Mesodermal cell (in vitro differentiated cells): Measurements from ENCODE around the gene EPB41.
"Not testable (repeated sequence)": the region's sequence is repeated elsewhere in the genome, so short reads cannot be mapped to it uniquely, and the experiment has no call there.

Experiments used
- H3K27ac ChIP-seq: 2 replicates; pipeline ENCODE4 v1.7.0; 2013; ENCODE audit warnings: mild to moderate bottlenecking, low read depth, low read length, moderate library complexity; ENCODE audit not compliant: severe bottlenecking
- H3K36me3 ChIP-seq: 2 replicates; pipeline ENCODE4 v1.7.1; 2013; ENCODE audit warnings: mild to moderate bottlenecking, low read length, moderate library complexity; ENCODE audit not compliant: control insufficient read depth, insufficient read depth
- H3K4me1 ChIP-seq: one replicate; pipeline ENCODE4 v1.7.1; 2013; ENCODE audit warnings: mild to moderate bottlenecking, low read length; ENCODE audit not compliant: insufficient read depth, control insufficient read depth, poor library complexity, severe bottlenecking
- H3K4me3 ChIP-seq: 2 replicates; pipeline ENCODE4 v1.7.0; 2013; ENCODE audit warnings: low read length, control low read depth, mild to moderate bottlenecking; ENCODE audit not compliant: insufficient read depth, poor library complexity, severe bottlenecking; ENCODE audit errors: extremely low read depth
- H3K9me3 ChIP-seq: 2 replicates; pipeline ENCODE4 v1.7.1; 2013; ENCODE audit warnings: mild to moderate bottlenecking, low read length, moderate library complexity; ENCODE audit not compliant: control insufficient read depth
- WGBS, 2 experiments: methylation state at CpG; one replicate each; pipeline ENCODE4 v1.1.5; 2013; ENCODE audit warnings: missing lambda C conversion rate in 2 of 2; ENCODE audit not compliant: insufficient coverage in 2 of 2; 5-methylcytosine and 5-hydroxymethylcytosine counted together

EPB41 gene

DNA sequence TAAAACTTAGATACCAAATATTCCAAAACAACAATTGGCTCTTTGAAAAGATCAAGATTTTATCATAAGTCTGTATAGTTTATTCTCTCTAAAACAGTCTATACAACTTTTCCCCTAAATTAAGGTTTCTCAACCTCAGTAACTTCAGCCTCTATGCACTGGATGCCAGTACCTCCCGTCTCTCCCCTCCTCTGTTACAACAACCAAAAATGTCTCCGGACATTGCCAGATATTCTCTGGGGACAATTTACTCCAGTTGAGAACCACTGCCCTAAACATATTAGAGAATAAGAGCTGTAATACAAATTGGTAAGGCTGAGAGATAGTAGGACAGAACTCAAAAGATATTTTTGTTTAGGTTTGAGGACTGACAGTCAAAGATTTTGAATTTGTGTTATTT is 137.7 kb downstream of the EPB41 start:
- no peak overlapping the region for H3K27ac ChIP-seq
- 80% methylated on average over 1 of the region's 2 CpGs; no CpG with 5 or more reads in 1 of the 2 experiments for WGBS, 2 experiments
- no peaks in the 10 kb centered on the region for H3K36me3 ChIP-seq
- no peak overlapping the region for H3K4me3 ChIP-seq
- H3K9me3 ChIP-seq: no peaks in the 10 kb centered on the region
- H3K4me1 ChIP-seq: no peaks in the 10 kb centered on the region

DNA sequence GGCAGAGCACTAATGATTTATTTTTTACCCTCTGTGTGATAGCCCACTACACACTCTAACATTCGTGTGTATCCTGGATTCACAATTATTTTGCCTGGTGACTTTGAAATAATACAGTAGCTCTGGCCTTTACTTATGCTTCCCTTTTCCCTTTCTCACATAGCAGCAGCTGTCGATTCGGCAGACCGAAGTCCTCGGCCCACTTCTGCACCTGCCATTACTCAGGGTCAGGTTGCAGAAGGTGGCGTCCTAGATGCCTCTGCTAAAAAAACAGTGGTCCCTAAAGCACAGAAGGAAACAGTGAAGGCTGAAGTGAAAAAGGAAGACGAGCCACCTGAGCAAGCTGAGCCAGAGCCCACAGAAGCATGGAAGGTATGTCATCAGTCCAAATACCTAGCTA is 138.6 kb downstream of the EPB41 start:
- no peak overlapping the region for H3K4me3 ChIP-seq

DNA sequence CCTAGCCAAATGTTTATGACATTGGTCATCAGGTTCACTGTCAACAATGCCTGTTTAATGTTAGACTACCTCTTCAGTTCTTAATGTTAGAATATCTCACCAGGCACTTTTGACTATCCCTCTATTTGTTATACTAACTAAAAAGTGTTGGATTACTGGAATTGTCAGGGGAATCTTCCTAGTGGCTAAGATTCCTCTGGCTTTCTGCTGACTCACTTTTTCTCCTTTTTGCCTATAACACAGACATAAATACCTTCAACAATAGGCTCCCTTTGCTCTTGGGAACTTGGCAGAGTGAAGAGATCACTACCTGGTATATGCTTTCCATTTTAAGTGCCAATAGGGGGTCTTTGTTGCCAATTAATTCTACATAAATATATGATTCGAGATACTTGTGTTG is 140.8 kb downstream of the EPB41 start:
- WGBS, 2 experiments: no CpG with 5 or more reads among the region's 1 CpG
- no peaks in the 10 kb centered on the region for H3K4me1 ChIP-seq
- peaks cover 4% of the 10 kb centered on the region for H3K36me3 ChIP-seq
- H3K9me3 ChIP-seq: no peaks in the 10 kb centered on the region
- no peak overlapping the region for H3K4me3 ChIP-seq
- no peak overlapping the region for H3K27ac ChIP-seq

More for the DNA sequence above, 138.6 kb downstream of the EPB41 start:
- WGBS, 2 experiments: 91 to 98% methylated on average over 5 to 6 of the region's 7 CpGs
- no peak overlapping the region for H3K27ac ChIP-seq
- H3K4me1 ChIP-seq: no peaks in the 10 kb centered on the region
- no peaks in the 10 kb centered on the region for H3K9me3 ChIP-seq
- H3K36me3 ChIP-seq: no peaks in the 10 kb centered on the region

DNA sequence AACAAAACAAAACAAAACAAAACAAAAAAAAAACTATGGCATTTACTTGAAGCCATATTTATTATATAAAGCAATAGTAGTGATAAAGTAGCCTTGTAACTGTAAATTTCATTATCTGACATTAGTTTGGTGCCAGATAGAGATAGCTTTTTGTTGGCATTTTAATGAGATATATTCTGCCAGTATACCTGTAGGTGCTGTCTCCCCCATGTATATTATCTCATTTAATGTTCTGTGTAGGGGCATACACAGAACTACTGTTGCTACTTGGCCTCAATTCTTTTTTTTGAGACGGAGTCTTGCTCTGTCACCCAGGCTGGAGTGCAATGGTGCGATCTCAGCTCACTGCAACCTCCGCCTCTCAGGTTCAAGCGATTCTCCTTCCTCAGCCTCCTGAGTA is 141.9 kb downstream of the EPB41 start:
- Histone ChIP-seq H3K4me3 (no peak overlapping the region), H3K4me1 (no peaks in the 10 kb centered on the region), H3K36me3 (peaks cover 4% of the 10 kb centered on the region), H3K9me3 (no peaks in the 10 kb centered on the region), H3K27ac (no peak overlapping the region)
- 100% methylated on average over 3 of the region's 4 CpGs; no CpG with 5 or more reads in 1 of the 2 experiments for whole genome bisulfite sequencing, 2 experiments

DNA sequence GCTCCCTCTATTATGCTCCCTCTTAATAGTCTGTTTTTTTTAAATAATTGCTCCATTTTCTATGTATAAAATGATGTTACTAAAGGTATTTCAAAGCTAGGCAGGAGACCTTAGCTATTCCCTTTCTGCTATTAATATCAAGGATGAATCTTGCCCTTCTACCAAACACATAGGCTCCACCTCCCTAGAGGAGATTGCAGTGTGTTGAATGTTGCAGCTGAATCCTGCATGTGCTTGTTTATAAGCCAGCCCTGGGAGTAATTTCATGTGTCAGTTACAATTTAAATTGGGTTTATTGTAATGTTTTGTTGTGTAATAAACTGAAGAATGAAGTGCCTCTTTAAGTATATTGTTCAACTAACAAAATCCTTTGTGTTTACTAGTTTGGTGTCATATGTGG is 143.3 kb downstream of the EPB41 start:
- Histone ChIP-seq H3K4me3 (no peak overlapping the region), H3K9me3 (no peaks in the 10 kb centered on the region), H3K4me1 (no peaks in the 10 kb centered on the region), H3K27ac (no peak overlapping the region), H3K36me3 (peaks cover 4% of the 10 kb centered on the region)

DNA sequence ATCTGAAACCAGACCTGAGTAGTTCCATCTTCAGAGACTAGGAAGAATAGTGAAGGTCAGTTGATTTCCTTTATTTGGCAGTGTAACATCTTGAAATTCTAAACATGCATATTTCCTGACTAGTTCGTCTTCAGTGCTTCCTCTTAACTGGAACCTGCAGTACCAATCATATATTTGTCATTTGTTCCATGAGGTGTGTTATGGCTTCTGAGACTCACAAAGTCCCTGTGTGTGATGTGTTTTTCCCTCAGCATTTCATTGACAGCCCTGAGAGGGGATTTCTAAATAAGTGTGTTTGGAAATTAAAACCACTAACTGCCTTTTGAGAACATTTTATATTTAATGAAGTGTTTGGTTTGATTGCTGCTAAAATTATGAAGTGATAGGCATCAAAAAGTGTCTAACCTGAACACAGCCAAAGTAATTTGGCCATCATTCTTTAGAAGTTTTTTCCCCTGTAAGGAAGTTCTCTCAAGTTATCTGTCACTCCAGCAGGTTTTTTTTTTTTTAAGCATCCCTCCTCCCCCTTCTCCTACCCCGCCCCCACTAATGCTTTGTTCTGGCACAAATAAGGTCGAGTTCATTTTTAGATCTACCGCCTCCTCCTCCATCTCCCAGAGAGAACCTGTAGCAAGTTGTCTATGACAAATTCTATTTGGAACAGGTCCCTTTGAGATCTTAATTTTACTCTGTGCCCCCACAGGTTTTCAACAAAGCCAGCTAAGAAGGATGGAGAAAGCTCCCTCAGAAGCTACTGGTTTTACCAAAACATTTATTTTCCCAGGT is 148.0 kb downstream of the EPB41 start:
- H3K36me3 ChIP-seq: peaks cover 4% of the 10 kb centered on the region
- H3K27ac ChIP-seq: no peak overlapping the region
- WGBS, 2 experiments: 80% methylated on average over 1 of the region's 4 CpGs; no CpG with 5 or more reads in 1 of the 2 experiments
- no peaks in the 10 kb centered on the region for H3K9me3 ChIP-seq
- H3K4me3 ChIP-seq: no peak overlapping the region
- no peaks in the 10 kb centered on the region for H3K4me1 ChIP-seq

DNA sequence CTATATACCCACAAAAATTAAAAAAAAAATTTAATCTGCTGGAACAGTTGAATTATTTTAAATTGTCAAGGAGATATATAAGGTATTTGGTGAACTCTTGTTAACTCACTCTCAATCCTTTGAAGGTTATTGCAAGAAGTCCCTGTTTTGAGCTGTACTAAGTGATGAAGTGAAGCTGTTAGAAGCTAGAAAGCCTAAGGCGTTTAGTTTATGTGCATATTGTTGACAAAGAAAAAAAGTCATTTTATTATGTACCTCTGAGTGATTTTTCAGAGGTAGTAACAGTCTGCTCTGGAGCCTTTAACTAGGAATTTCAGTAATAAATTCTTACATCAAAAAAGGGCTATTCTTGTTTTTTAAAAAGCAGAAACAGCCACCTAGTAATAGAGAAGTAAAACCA is 149.7 kb downstream of the EPB41 start:
- Histone ChIP-seq H3K4me3 (no peak overlapping the region), H3K27ac (no peak overlapping the region), H3K36me3 (peaks cover under 1% of the 10 kb centered on the region), H3K4me1 (no peaks in the 10 kb centered on the region), H3K9me3 (no peaks in the 10 kb centered on the region)
- 89% methylated on average over 1 of the region's 1 CpG; no CpG with 5 or more reads in 1 of the 2 experiments for WGBS, 2 experiments

DNA sequence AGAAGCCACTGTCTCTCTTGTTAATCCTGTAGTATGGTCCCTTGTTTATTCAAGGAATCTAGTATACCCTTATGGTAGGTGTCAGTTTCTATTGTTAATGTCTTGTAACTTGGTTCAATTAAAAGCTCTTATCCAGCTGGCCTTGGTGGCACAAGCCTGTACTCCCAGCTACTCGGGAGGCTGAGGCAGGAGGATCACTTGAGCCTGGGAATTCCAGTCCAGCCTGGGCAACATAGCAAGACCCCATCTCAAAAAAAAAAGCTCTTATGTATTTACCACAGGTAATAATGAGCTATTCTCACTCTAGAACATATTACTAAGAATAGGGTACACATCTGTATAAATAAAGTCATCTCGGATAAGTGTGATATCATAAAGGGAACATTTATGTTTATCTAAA is 162.8 kb downstream of the EPB41 start:
- Histone ChIP-seq H3K4me1 (no peaks in the 10 kb centered on the region), H3K4me3 (no peak overlapping the region), H3K9me3 (no peaks in the 10 kb centered on the region), H3K27ac (no peak overlapping the region), H3K36me3 (no peaks in the 10 kb centered on the region)
- WGBS, 2 experiments: 100% methylated on average over 1 of the region's 2 CpGs; no CpG with 5 or more reads in 1 of the 2 experiments

DNA sequence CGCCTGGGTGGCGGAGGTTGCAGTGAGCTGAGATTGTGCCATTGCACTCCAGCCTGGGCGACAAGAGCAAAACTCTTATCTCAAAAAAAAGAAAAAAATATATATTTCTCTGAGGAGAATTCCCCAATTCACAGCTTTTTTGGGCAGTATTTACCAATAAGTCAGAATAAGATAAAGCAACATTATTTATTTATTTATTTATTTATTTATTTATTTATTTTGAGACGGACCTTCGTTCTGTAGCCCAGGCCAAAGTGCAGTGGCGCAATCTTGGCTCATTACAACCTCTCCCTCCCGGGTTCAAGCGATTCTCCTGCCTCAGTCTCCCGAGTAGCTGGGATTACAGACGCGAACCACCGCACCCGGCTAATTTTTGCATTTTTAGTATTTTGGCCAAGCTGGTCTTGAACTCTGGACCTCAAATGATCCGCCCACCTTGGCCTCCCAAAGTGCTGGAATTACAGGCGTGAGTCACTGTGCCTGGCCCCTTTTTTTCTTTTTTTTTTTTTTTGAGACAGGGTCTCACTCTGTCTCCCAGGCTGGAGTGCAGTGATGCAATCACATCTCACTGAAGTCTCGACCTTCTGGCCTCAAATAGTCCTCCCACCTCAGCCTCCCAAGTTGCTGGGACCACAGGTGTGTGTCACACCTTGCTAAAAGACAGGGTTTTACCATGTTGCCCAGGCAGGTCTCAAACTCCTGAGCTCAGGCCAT is 165.7 kb downstream of the EPB41 start:
- not testable (repeated sequence) for H3K4me3 ChIP-seq, H3K27ac ChIP-seq, H3K36me3 ChIP-seq, H3K4me1 ChIP-seq, H3K9me3 ChIP-seq
- WGBS, 2 experiments: 89 to 94% methylated on average over 13 to 14 of the region's 16 CpGs

DNA sequence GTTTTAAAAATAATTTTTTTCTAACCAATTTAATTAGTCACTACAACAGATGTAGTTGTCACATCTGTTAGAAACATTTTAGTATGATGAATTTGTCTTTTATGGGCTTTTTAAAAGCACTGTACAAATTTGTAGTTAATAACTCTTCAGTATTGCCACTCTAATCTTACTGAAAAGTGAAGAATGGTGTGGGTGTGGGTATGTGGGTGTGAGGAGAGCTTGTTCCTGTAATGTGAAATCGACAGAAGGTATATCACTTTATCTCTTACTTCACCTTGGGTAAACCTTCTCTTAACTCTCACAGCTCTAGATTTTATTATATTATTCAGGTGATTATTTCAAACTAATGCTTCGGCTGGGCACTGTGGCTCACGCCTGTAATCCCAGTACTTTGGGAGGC is 166.8 kb downstream of the EPB41 start:
- WGBS, 2 experiments: 90% methylated on average over 2 of the region's 3 CpGs; no CpG with 5 or more reads in 1 of the 2 experiments
- no peaks in the 10 kb centered on the region for H3K9me3 ChIP-seq
- no peak overlapping the region for H3K4me3 ChIP-seq
- H3K27ac ChIP-seq: no peak overlapping the region
- H3K4me1 ChIP-seq: peaks cover 4% of the 10 kb centered on the region
- H3K36me3 ChIP-seq: no peaks in the 10 kb centered on the region

DNA sequence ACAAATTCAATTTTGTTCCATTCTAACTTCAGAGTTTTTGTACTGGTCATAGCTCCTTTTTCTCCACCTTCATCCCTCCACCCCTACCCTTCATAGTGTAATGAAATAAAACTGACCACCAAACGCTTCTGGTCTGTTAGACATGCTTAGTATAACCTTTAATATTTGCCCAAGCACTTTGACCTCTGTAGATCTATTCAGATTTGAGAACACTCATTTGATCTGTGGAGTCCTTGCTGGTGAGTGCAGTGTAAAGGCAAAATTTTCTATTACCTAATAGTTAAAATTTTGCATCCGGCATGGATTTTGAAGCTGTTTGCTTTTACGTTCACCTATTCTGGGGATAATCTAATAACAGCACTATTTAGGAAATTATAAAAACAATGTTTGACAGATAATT is 168.2 kb downstream of the EPB41 start:
- H3K27ac ChIP-seq: no peak overlapping the region
- WGBS, 2 experiments: no CpG with 5 or more reads among the region's 3 CpGs
- H3K9me3 ChIP-seq: no peaks in the 10 kb centered on the region
- H3K4me3 ChIP-seq: no peak overlapping the region
- no peaks in the 10 kb centered on the region for H3K36me3 ChIP-seq
- H3K4me1 ChIP-seq: peaks cover 4% of the 10 kb centered on the region
